COLO829 (cell line): ENCODE measurements around the gene ZNF536.

Experiments
- DNase-seq: peaks from one replicate; pipeline ENCODE4 v3.0.0; 2012; ENCODE audit warnings: low spot score

Gene ZNF536

GRCh38 chr19:30606114-30607050 lies 234.2 kb downstream of the ZNF536 start:
- no peak for DNase-seq
